Vagina (tissue), 2 donors: ENCODE measurements around the gene TAF5. TPM values are rescaled to one million over a fixed set of nuclear protein-coding genes. Genes with fewer than 3 reads are reported as not detected.
A peak's percentile ranks its signal among the peaks of the same experiment; 100 is the strongest.

Experiments used
- DNase-seq, 2 donors: peaks; one replicate each; pipeline ENCODE4 v3.0.0-alpha.2; 2017; ENCODE audit errors: extremely low spot score in 2 of 2
- H3K27ac ChIP-seq: fragments of 200-600 bp; sonication (generic); one replicate; pipeline ENCODE4 v1.5.1; 2019
- H3K27me3 ChIP-seq: fragments of 200-600 bp; sonication (generic); one replicate; pipeline ENCODE4 v1.5.1; 2019
- H3K36me3 ChIP-seq, 2 donors: fragments of 200-600 bp; sonication (generic); one replicate each; pipeline ENCODE4 v1.5.1; 2017 to 2019
- H3K4me1 ChIP-seq: fragments of 200-600 bp; sonication (generic); one replicate; pipeline ENCODE4 v1.5.1; 2019
- H3K4me3 ChIP-seq, 2 donors: fragments of 200-600 bp; sonication (generic); 1 replicate in 1 of 2; 2 replicates in 1 of 2; pipeline ENCODE4 v1.5.1; 2016 to 2019
- H3K9me3 ChIP-seq: fragments of 200-600 bp; sonication (generic); one replicate; pipeline ENCODE4 v1.5.1; 2019
- CTCF ChIP-seq, 3 experiments: fragments of 450-650 bp in 2 of 3; fragments of 200-600 bp in 1 of 3; sonication (generic) in 1 of 3; IDR thresholded peaks; one replicate each; pipeline ENCODE4 v1.5.1; 2017 to 2019; ENCODE audit warnings: antibody characterized with exemption in 3 of 3, mild to moderate bottlenecking in 2 of 3, moderate library complexity in 2 of 3
- POLR2A ChIP-seq, 2 donors: fragments of 450-650 bp; IDR thresholded peaks; one replicate each; pipeline ENCODE4 v1.6.1; 2017; ENCODE audit warnings: antibody characterized with exemption in 2 of 2, mild to moderate bottlenecking in 2 of 2, moderate library complexity in 2 of 2
- POLR2AphosphoS5 ChIP-seq, 2 donors: sonication (generic); formaldehyde crosslinking; IDR thresholded peaks; one replicate each; pipeline ENCODE4 v1.9.0; 2017; ENCODE audit warnings: antibody characterized with exemption in 2 of 2, mild to moderate bottlenecking in 2 of 2, low read depth in 1 of 2; ENCODE audit not compliant: insufficient read depth in 1 of 2
- intact Hi-C: fragments of 100-400 bp; cut with DNase I; formaldehyde crosslinking; loops from one replicate; pipeline ENCODE4 v1.15.1; 2023
- total RNA-seq: library from RNA; depleted of rRNA; stranded (reverse); fragments of >200 nt; gene quantifications from one replicate; pipeline ENCODE4 v1.2.3, GENCODE V29; 2016

The TAF5 gene
- total RNA-seq, result 4.4 TPM

- TF ChIP-seq POLR2AphosphoS5 (IDR thresholded peaks at IDR 0.05; ENCODE audit: insufficient read depth in 1 of 2, low read depth in 1 of 2) (peak; percentile 94 to 97), POLR2A (IDR thresholded peaks at IDR 0.05) (peak in 1 of 2 donors; percentile 89), CTCF (IDR thresholded peaks at IDR 0.05) (no peak)
- Histone ChIP-seq H3K4me3 (peak within 1 kb of the TSS; percentile 67 to 83), H3K9me3 (no peaks in the 10 kb centered on the region), H3K36me3 (no peaks in the 10 kb centered on the region), H3K27ac (peak within 1 kb of the TSS; percentile 89), H3K27me3 (no peaks in the 10 kb centered on the region), H3K4me1 (peaks cover 22% of the 10 kb centered on the region)
- DNase-seq, result peak in 1 of 2 donors; percentile 91
- intact Hi-C loops, result no loop called here
Measured at GRCh38 chr10:103367782-103368518, at the start of gene TAF5. TSS of gene TAF5 (plus strand) at chr10:103367976. CDS start at chr10:103367990, 14 bp downstream.

- H3K4me1 ChIP-seq, result no peaks in the 10 kb centered on the region
- H3K36me3 ChIP-seq, result peaks cover 0 to 59% of the 10 kb centered on the region in 2 donors
- no peak for DNase-seq
- H3K4me3 ChIP-seq, result no peak overlapping the region
- intact Hi-C loops, result no loop called here
- H3K27me3 ChIP-seq, result no peaks in the 10 kb centered on the region
- no peak for TF ChIP-seq POLR2AphosphoS5 (IDR thresholded peaks at IDR 0.05; ENCODE audit: insufficient read depth in 1 of 2, low read depth in 1 of 2)
- TF ChIP-seq CTCF (IDR thresholded peaks at IDR 0.05), result no peak
- no peak for TF ChIP-seq POLR2A (IDR thresholded peaks at IDR 0.05)
- no peak overlapping the region for H3K27ac ChIP-seq
- H3K9me3 ChIP-seq, result no peaks in the 10 kb centered on the region
Measured at GRCh38 chr10:103327906-103328305, 39.9 kb upstream of the TAF5 start.

DNA sequence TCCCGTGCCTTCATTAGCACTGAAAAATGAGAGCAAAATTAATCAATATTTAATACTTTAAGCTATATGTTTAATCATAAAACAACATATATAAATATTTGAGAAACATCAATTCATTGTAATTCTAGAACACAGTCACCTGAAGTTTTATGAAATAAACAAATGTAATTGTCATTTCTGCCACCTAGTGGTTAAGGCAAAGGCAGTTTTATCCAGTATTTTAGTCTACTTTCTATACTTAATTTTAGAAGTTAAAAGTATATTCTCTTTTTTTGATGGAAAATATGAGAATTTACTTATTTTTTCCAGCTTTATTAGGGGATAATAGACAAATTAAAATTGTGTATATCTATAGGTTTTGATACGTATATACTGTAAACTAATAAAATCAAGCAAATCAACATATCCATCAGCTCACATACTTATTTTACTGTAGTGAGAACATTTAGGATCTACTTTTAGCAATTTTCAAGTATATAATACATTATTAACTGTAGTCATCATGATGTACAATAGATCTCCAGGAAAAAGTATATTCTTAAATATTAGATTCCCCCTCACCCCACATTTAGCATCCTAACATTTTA is 33.7 kb upstream of the TAF5 start:
- intact Hi-C loops, result no loop called here
- Histone ChIP-seq H3K36me3 (peaks cover 0 to 47% of the 10 kb centered on the region in 2 donors), H3K9me3 (no peaks in the 10 kb centered on the region), H3K27me3 (no peaks in the 10 kb centered on the region), H3K4me3 (no peak overlapping the region), H3K4me1 (no peaks in the 10 kb centered on the region), H3K27ac (no peak overlapping the region)
- no peak for DNase-seq
- TF ChIP-seq POLR2A (IDR thresholded peaks at IDR 0.05), result no peak
- peak; percentile 11 to 46 (median 23) for TF ChIP-seq CTCF (IDR thresholded peaks at IDR 0.05)

DNA sequence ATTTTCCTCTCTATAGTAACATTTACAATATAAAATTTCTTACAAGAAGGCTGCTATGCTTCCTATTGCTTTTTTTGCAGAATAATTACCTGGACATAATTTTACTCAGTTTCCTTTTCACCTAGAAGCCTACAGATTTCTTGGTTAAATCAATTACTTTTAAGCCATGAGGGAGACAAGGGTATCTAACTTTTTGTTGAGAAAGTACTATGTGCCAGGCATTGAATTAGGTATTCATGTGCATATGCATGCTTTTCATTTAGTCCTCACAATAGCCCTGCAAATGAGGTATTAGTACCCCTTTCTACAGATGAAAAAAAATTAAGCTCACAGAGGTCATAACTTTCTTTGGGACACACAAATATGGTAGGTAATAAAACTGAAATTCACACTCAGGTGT is 33.2 kb upstream of the TAF5 start:
- intact Hi-C loops, result no loop called here

More for the DNA sequence above, 33.2 kb upstream of the TAF5 start:
- Histone ChIP-seq H3K27ac (no peak overlapping the region), H3K9me3 (no peaks in the 10 kb centered on the region), H3K36me3 (peaks cover 0 to 45% of the 10 kb centered on the region in 2 donors), H3K27me3 (no peaks in the 10 kb centered on the region), H3K4me3 (no peak overlapping the region), H3K4me1 (no peaks in the 10 kb centered on the region)
- TF ChIP-seq CTCF (IDR thresholded peaks at IDR 0.05) (no peak), POLR2A (IDR thresholded peaks at IDR 0.05) (no peak), POLR2AphosphoS5 (IDR thresholded peaks at IDR 0.05; ENCODE audit: insufficient read depth in 1 of 2, low read depth in 1 of 2) (no peak)
- DNase-seq, result no peak
